HG03095 (cell line): ENCODE measurements around the gene SPOCD1.
"Not testable (repeated sequence)": the region's sequence is repeated elsewhere in the genome, so short reads cannot be mapped to it uniquely, and the experiment has no call there.

Experiments
- ATAC-seq: cut with Tn5 transposase; IDR thresholded peaks from one replicate; pipeline ENCODE4 v1.9.1; 2021; ENCODE audit warnings: moderate library complexity; ENCODE audit not compliant: unreplicated experiment

The SPOCD1 gene

DNA sequence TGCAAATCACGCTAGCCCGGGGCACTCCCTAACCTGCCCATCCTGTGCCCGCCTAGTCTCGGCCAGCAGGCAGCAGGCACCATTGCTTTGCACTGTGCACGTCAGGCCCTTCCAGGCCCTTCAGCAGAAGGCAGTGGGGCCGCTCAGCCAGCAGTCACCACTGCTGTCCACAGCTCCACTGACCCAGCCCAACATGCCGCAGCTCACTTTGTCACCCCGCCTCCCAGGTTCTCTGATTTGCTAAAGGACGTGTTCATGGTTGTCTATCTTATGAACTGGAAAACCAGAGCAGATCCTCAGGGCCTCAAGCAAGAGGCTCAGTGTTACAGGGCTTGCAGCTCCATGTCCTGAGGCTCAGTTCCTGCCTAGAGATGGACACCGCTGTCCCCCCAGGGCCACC is 14.2 kb upstream of the SPOCD1 start:
- no peak for ATAC-seq

DNA sequence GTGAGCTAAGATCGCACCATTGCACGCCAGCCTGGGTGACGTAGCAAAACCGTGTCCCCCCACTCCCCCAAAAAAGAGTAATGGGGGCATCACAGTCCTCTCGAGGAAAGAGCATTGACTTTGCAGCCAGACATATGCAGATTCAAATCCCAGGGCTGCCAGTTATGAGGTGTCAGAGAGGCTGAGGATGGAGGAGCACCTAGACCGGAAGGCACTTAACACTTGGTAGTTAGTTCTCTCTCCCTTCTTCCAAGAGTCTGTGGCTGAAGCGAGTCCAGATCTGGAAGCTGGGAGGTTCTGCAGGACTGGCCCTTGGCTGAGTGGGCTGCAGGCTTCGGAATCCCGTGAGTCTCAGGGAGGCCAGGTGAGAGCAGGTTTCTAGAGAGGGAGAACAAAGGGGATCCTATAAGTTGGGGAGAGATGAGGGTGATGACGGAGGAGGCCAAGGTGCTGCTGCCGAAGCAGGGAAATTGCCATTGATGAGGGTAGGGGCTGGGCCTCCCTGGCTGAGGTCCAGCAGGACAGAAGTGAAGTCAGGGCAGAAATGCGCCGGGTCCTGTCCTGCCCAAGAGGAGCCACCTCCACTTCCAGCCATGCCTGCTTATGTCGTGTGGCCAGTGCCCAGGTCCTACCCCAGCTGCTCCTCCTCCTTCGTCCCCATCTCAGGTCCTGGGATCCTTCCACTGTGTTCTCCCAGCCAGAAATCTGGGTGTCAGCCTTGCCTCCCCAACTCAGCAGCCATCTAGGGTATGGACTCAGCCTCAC is 13.3 kb upstream of the SPOCD1 start:
- ATAC-seq: no peak

DNA sequence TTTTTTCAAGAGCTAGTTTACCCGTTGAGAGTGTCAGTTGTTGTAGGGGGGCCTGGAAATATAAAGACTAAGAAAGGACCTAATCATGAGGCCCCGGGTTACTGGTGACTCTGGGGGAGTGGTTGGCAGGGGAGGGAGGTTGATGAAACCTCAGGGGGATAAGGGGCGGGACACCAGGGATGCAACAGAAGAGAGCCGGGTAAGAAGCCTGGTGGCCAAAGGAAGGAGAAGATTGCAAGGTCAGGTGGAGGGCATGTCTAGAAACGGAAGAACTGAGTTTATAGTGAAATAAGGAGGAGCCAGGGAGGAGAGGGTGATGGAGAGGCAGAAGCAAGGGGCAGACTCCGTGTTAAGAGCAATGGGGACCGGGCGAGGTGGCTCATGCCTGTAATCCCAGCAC is 12.5 kb upstream of the SPOCD1 start:
- no peak for ATAC-seq

DNA sequence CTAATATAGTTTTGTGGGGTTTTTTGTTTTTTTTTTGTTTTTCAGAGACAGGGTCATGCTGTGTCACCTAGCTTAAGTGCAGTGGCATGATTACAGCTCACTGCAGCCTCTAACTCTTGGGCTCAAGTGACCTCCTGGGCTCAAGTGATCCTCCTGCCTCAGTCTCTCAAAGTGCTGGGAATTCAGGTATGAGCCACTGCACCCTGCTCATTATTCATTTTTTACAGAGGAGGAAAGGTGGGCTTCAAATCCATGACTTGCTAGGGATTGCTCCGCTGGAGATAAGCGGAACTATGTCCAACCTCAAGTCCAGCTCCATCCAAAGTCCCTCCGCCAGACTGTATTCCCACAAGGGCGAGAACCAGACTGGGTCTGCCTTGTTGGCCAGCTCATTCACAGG is 8.0 kb upstream of the SPOCD1 start:
- ATAC-seq: no peak

DNA sequence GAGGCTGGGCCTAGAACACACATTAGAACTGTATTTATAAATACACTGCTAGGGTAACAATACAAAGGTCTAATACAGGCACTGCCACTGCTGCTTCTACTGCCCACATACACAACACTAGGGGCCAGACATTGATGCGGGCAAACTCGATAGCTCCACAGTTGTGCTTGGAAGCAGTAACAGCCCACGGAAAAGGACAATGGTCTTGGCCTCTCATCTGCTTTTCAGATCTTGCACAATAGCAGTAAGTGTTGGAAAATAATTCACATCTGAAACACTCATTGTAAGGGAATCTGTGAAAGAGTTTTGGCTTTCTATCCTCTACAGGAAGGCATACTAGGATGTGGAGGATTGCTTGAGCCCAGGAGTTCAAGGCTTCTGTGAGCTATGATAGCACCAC is 6.9 kb upstream of the SPOCD1 start:
- ATAC-seq: no peak

DNA sequence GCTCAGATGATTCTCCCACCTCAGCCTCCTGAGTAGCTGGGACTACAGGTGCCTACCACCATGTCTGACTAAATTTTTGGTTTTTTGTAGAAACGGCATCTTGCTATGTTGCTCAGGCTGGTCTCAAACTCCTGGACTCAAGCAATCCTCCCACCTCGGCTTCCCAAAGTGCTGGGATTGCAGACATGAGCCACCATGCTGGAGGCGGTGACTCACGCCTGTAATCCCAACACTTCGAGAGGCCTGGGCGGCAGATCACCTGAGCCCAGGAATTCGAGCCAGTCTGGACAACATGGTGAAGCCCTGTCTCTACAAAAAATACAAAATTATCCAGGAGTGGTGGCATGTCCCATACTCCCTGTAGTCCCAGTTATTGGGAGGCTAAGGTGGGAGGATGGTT is 4.4 kb upstream of the SPOCD1 start:
- ATAC-seq: not testable (repeated sequence)

GRCh38 chr1:31818206-31818605 is 2.4 kb upstream of the SPOCD1 start:
- ATAC-seq: no peak

DNA sequence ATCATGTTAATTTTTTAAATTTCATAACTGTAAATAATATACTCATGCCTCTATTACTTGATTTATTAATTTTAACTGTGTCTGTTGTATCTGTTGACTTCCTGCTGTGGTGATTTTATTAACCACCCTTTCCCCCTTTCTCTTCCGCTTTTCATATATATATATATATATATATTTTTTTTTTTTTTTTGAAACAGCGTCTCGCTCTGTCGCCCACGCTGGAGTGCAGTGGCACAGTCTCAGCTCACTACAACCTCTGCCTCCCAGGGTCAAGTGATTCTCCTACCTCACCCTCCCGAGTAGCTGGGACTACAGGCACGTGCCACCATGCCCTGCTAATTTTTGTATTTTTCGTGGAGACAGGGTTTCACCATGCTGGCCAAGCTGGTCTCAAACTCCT is 1.1 kb upstream of the SPOCD1 start:
- not testable (repeated sequence) for ATAC-seq

- ATAC-seq: not testable (repeated sequence)
Measured at GRCh38 chr1:31816501-31816900, 679 bp upstream of the SPOCD1 start.

- ATAC-seq: no peak
Measured at GRCh38 chr1:31815307-31815645, 546 bp downstream of the SPOCD1 start.

DNA sequence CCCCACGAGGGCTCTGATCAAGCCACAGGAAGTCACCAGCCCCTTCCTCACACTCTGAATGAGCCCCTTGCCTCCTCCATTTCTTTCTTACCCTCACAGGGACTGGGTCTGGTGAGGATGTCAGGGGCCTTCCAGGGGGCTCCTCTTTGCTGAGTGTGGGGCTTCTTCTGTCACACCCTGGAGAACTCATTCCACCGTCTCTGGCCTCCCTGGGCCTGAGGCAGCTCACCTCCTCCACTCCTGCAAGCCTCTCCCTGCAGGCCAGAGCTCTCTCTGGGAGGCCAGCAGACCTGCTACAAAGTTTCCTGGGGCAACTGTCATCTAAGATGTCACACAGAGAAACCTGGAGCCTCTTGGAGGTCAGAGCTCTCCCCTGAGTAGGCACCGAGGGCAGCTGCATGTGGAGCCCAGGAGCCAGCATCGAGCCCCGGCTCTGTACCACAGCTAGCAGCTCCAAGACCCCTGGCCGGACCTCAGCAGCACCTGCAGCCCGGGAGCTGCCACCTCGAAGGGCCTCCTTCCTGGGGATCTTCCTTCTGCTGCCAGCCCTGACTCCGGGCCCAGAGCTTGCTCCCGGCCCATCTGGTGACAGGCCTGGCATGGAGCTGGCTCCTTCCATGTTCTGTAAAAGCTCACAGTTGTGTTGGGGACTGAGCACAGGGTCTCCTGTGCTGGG is 1.1 kb downstream of the SPOCD1 start:
- no peak for ATAC-seq

DNA sequence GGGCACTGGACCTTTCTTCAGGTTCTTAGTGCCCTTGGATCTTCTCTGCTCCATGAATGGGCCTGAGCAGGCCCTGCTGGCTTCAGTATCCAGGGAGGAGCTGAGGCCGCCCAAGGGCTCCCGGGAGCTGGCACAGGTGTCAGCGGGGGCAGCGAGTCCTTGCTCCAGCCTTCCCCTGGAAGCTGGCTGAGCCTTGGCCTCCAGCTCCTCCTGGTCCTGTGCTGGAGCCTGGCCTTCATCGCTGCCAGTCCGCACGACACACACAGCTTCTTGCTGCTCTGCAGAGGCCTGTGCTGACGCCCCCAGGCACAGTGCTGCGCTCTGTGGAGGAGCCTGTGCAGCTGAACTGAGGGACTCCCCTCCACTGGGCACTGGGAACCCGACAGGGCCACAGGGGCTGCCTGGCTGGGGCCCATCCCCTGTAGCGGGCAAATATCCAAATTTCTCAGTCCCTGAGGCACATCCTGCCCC is 1.7 kb downstream of the SPOCD1 start:
- ATAC-seq: no peak

DNA sequence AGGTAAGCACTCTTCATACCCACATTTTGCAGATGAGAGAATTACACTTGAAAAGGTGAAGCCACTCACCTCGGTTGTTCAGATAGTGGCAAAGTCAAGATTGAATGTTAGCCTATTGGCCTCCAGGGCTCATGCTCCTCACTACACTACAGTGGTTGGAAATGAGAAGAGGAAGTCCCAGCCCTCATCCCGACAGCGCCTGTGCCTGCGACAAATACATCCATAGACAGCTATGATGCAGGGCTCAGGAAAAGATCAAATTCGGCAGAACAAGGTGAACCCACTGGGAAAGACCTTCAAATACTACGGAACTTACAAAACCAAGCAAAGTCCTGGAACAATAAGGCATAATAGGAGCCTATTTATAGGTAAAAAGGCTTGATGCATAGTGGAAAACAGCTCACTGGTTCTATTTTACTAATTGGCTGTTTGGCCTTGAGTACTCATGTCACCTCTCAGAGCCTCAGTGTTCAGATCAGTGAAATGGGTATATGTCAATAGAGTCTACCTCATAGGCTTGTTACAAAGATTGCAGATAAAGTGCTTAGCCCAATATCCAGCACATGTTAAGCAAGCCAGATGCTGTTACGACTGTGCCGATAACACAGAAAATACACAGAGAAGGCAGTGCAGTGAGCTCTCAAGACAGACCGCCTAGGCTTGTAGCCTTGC is 3.5 kb downstream of the SPOCD1 start:
- ATAC-seq: no peak

DNA sequence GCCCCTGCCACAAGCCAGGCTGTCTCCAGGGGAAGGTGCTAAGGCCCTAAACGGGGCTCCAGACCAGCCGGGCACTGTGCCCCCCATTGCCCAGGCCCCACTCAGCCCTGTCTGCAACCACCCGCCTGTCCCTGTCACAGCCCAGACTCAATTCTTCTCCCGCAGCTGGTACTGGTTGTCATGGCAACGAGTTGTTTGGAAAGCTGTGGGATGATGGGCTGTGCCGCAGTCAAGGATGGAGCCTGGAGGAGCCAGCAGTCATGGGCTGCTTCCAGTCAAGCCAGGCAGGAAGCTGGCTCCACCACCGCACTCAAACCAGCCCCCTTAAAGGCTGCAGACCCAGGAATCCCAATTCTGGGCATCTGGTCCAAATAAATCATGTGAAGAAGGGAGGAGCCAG is 4.2 kb downstream of the SPOCD1 start:
- no peak for ATAC-seq

DNA sequence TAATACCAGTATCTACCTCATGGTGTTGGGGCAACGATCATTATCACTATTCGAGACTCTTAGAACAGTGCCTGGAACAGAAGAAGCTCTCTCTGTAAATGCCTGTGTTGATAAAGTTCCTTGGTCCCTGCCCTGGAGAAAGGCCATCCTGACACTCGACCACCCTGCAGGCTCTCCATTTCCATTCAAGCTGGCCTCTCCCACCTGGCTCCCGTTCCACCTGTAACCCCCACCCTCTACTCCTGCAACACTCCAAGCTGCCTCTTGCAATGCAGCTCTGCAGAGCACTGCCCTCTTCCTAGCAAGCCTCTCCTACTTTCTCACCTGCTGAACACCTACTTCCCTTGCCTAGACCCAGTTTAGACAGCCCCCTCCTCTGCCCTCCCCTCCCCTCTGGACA is 6.1 kb downstream of the SPOCD1 start:
- ATAC-seq: no peak

GRCh38 chr1:31807273-31808048 is 8.4 kb downstream of the SPOCD1 start:
- no peak for ATAC-seq

DNA sequence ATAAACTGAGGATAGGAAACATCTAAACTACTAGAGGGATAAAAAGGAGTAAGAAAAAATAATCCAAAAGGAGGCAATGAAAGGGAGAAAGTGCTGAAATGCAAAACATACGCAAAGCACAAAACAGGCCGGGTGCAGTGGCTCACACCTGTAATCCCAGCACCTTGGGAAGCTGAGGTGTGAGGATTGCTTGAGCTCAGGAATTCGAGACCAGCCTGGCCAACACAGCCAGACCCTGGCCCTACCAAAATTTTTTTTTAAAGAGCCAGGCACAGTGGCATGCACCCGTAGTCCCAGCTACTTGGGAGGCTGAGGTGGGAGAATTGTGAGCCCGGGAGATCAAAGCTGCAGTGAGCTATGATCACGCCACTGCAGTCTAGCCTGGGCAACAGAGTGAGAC is 10.5 kb downstream of the SPOCD1 start:
- no peak for ATAC-seq

GRCh38 chr1:31804098-31804497 is 11.7 kb downstream of the SPOCD1 start:
- ATAC-seq: no peak

DNA sequence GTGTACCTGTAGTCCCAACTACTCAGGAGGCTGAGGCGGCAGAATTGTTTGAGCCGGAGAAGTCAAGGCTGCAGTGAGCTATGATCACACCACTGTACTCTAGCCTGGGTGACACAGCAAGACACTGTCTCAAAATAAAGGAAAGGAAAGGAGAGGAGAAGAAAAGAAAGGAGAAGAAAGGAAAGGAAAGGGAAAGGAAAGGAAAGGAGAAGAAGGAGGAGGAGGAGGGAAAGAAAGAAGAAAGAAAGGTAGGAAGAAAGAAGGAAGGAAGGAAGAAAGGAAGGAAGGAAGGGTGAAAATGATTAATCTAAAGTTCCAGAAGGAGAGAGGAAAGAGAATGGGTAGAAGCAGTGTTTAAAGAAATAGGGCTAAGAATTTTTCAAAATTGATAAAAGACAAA is 12.2 kb downstream of the SPOCD1 start:
- no peak for ATAC-seq

- ATAC-seq: no peak
Measured at GRCh38 chr1:31802190-31803150, 13.4 kb downstream of the SPOCD1 start.
